Tibial nerve (tissue), 4 donors: ENCODE measurements around the gene DNAI2. TPM values are rescaled to one million over a fixed set of nuclear protein-coding genes. Genes with fewer than 3 reads are reported as not detected.

Source experiments
- DNase-seq, 2 donors: peaks; one replicate each; pipeline ENCODE4 v3.0.0-alpha.2; 2019; ENCODE audit warnings: low spot score in 2 of 2
- H3K27ac ChIP-seq, 4 donors: fragments of 200-600 bp; sonication (generic) in 3 of 4; one replicate each; pipeline ENCODE4 v1.5.1; 2017 to 2019; ENCODE audit warnings: mild to moderate bottlenecking in 1 of 4
- H3K27me3 ChIP-seq, 2 donors: fragments of 200-600 bp; sonication (generic) in 1 of 2; one replicate each; pipeline versions ENCODE4 v1.5.1 to v1.6.0; 2017 to 2019
- H3K36me3 ChIP-seq, 3 donors: fragments of 200-600 bp; sonication (generic); one replicate each; pipeline ENCODE4 v1.5.1; 2018 to 2019
- H3K4me1 ChIP-seq, 4 donors: fragments of 200-600 bp; sonication (generic) in 3 of 4; one replicate each; pipeline ENCODE4 v1.5.1; 2017 to 2019
- H3K4me3 ChIP-seq, 4 donors: fragments of 200-600 bp; sonication (generic) in 3 of 4; one replicate each; pipeline ENCODE4 v1.5.1; 2017 to 2019; ENCODE audit warnings: mild to moderate bottlenecking in 1 of 4, moderate library complexity in 1 of 4
- H3K9me3 ChIP-seq, 4 donors: fragments of 200-600 bp; sonication (generic) in 3 of 4; one replicate each; pipeline ENCODE4 v1.5.1; 2017 to 2019
- EP300 ChIP-seq, 2 donors: sonication (generic); formaldehyde crosslinking; IDR thresholded peaks; one replicate each; pipeline ENCODE4 v1.6.1; 2017; ENCODE audit warnings: antibody characterized with exemption in 2 of 2, mild to moderate bottlenecking in 1 of 2
- POLR2A ChIP-seq, 2 donors: fragments of 450-650 bp; IDR thresholded peaks; one replicate each; pipeline ENCODE4 v1.6.1; 2017; ENCODE audit warnings: antibody characterized with exemption in 2 of 2, mild to moderate bottlenecking in 2 of 2, moderate library complexity in 2 of 2
- WGBS, 2 donors: methylation state at CpG; one replicate each; pipeline ENCODE4 v1.1.5; 2018; 5-methylcytosine and 5-hydroxymethylcytosine counted together
- total RNA-seq, 4 donors: library from RNA; depleted of rRNA; stranded (reverse); fragments of >200 nt; gene quantifications; one replicate each; pipeline ENCODE4 v1.1.0, GENCODE V29; 2016
- TF ChIP-seq, protein P1 (sequence below), 5 experiments: fragments of 200-600 bp in 3 of 5; fragments of 450-650 bp in 2 of 5; sonication (generic) in 3 of 5; IDR thresholded peaks; one replicate each; pipeline ENCODE4 v1.5.1; 2016 to 2019; ENCODE audit warnings: antibody characterized with exemption in 5 of 5, mild to moderate bottlenecking in 3 of 5, moderate library complexity in 2 of 5

The DNAI2 gene
- total RNA-seq, 4 donors from 2014 or later = 0.60 TPM; not detected in 3

DNA sequence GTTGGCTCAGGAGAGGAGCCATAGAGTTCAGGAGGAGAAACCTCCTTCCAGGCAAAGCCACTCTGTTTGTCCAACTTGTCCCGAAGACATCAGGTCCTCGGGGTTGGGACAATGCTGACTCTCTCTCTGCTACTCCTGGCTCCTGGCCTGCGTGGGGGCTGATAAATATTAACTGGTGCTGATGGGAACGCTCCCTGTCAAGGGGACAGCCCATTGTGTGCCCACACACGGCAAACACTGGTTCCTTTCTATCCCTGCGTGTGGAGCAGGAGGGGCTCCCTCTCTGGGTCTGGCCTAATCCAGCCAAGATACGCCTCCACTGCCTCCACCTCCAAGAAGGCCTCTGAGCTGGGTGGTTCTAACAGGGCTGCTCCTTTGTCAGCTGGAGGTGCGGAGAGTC, 56.4 kb downstream of the DNAI2 start:
- Histone ChIP-seq H3K9me3 (peaks cover 0 to 13% (median 0%) of the 10 kb centered on the region in 4 donors), H3K36me3 (no peaks in the 10 kb centered on the region), H3K27me3 (peaks cover 0 to 23% of the 10 kb centered on the region in 2 donors), H3K27ac (peak overlapping the region; percentile 17 to 86 (median 72)), H3K4me3 (no peak overlapping the region), H3K4me1 (peaks cover 0 to 26% (median 8%) of the 10 kb centered on the region in 4 donors)
- TF ChIP-seq, protein P1, sequence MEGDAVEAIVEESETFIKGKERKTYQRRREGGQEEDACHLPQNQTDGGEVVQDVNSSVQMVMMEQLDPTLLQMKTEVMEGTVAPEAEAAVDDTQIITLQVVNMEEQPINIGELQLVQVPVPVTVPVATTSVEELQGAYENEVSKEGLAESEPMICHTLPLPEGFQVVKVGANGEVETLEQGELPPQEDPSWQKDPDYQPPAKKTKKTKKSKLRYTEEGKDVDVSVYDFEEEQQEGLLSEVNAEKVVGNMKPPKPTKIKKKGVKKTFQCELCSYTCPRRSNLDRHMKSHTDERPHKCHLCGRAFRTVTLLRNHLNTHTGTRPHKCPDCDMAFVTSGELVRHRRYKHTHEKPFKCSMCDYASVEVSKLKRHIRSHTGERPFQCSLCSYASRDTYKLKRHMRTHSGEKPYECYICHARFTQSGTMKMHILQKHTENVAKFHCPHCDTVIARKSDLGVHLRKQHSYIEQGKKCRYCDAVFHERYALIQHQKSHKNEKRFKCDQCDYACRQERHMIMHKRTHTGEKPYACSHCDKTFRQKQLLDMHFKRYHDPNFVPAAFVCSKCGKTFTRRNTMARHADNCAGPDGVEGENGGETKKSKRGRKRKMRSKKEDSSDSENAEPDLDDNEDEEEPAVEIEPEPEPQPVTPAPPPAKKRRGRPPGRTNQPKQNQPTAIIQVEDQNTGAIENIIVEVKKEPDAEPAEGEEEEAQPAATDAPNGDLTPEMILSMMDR (IDR thresholded peaks at IDR 0.05) = no peak
- TF ChIP-seq EP300 (IDR thresholded peaks at IDR 0.05) (peak in 1 of 2 donors; percentile 82), POLR2A (IDR thresholded peaks at IDR 0.05) (no peak)
- WGBS, 2 donors = 38 to 61% methylated on average over 7 to 8 of the region's 8 CpGs
- peak in 1 of 2 donors; percentile 21 for DNase-seq

DNA sequence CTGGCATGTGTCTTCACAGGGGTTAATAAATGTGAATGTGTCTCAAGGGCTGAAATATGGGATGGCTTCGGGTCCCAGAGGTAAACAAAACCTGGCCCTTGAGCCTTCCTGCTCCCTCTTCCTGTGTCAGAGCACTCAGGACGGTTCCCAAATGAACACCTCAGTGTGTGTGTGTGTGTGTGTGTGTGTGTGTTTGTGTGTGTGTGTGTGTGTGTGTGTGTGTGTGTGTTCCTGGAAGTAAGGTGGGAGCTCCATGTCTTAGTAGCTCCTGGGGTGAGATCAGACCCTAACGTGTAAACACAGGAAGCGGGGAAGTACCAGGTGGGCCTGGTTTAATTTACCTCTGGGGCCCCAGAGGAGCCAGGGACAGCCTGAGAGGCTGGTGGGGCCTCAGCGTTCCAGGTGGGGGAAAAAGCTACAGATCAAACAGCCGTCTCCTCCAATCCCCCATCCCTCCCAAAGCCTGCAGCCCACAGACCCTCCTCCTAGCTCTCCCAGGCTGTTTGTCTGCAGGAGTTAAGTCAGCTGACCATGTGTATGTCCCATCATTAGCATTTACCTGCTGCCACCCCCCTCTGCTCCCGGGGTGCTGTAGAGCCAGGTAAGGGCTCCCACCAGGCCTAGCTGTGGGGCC, 58.1 kb downstream of the DNAI2 start:
- peaks cover 0 to 11% of the 10 kb centered on the region in 2 donors for H3K27me3 ChIP-seq
- peak overlapping the region in 3 of 4 donors; percentile 24 to 86 (median 74) for H3K27ac ChIP-seq
- no peak for TF ChIP-seq EP300 (IDR thresholded peaks at IDR 0.05)
- no peak for TF ChIP-seq POLR2A (IDR thresholded peaks at IDR 0.05)
- TF ChIP-seq, protein P1 (IDR thresholded peaks at IDR 0.05) = no peak
- H3K36me3 ChIP-seq = no peaks in the 10 kb centered on the region
- H3K4me3 ChIP-seq = no peak overlapping the region
- peaks cover 0 to 13% (median 0%) of the 10 kb centered on the region in 4 donors for H3K9me3 ChIP-seq
- H3K4me1 ChIP-seq = peaks cover 0 to 9% (median 0%) of the 10 kb centered on the region in 4 donors
- DNase-seq = no peak
- WGBS, 2 donors = 65 to 70% methylated on average over 7 of the region's 7 CpGs

DNA sequence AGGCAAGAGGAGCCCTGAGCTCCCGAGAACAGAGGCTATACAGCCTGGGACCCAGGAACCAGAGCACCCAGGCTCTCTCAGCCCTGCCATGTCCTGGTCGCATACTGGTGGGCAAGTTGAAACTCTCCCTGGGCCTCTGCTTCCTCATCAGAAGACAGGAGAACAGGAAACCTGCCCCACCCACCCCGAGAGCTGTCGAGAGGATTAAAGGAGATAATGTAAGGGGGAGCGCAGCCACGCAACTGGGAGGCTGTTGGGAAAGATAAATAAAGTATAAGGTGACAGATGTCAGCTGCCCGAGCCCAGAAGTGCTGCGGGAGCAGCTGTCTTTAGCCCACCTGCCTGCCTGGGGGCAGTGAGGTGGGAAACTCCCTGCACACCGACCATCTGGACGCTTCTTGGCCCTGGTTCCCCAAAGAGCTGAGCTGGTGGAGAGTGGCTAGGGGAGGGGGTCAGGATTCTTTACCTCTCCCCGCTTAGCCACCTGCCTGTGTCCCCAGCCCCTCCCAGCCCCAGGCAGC, 58.8 kb downstream of the DNAI2 start:
- H3K4me1 ChIP-seq = peaks cover 0 to 6% (median 0%) of the 10 kb centered on the region in 4 donors
- no peaks in the 10 kb centered on the region for H3K36me3 ChIP-seq
- 57 to 65% methylated on average over 11 of the region's 11 CpGs for WGBS, 2 donors
- TF ChIP-seq EP300 (IDR thresholded peaks at IDR 0.05) (no peak), POLR2A (IDR thresholded peaks at IDR 0.05) (no peak)
- TF ChIP-seq, protein P1 (IDR thresholded peaks at IDR 0.05) = no peak
- peaks cover 0 to 4% of the 10 kb centered on the region in 2 donors for H3K27me3 ChIP-seq
- H3K4me3 ChIP-seq = no peak overlapping the region
- H3K9me3 ChIP-seq = peaks cover 0 to 13% (median 0%) of the 10 kb centered on the region in 4 donors
- H3K27ac ChIP-seq = peak overlapping the region in 3 of 4 donors; percentile 24 to 86 (median 74)
- DNase-seq = no peak

DNA sequence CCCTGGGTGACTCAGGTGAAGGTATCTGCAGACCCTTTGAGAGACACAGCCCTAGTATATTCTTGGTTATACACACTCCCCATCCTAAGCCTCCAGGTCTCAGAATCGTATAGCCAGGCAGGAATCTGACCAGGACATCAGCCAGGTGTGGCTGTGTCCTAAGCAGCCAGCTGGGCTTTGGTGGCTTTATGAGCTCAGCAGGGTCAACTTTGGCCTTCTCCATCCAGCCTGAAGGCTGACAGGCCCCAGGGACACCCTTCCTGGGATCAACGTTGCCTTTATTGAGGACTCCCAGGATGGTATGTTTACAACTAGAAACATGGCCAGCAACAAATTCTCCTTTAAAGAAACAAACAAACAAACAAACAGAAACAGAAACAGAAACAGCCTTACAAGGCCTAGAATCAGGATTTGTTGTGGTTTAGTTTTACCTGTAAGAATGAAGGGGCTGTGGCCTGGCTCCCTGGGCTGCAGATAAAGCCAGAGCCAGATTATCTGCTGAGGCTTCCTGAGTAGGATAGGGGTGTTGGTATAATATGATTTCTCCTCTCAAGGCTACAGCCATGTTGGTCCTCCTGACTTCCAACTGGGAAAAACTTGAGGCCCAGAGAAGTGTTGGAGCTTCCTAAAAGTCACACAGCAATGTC, 60.5 kb downstream of the DNAI2 start:
- H3K9me3 ChIP-seq = peaks cover 0 to 13% (median 0%) of the 10 kb centered on the region in 4 donors
- H3K4me1 ChIP-seq = peaks cover 0 to 4% (median 1%) of the 10 kb centered on the region in 4 donors
- H3K4me3 ChIP-seq = no peak overlapping the region
- DNase-seq = no peak
- no peaks in the 10 kb centered on the region for H3K36me3 ChIP-seq
- TF ChIP-seq, protein P1 (IDR thresholded peaks at IDR 0.05) = no peak
- TF ChIP-seq EP300 (IDR thresholded peaks at IDR 0.05) (no peak), POLR2A (IDR thresholded peaks at IDR 0.05) (no peak)
- peaks cover 0 to 2% of the 10 kb centered on the region in 2 donors for H3K27me3 ChIP-seq
- 82 to 93% methylated on average over 2 of the region's 2 CpGs for WGBS, 2 donors
- H3K27ac ChIP-seq = peak overlapping the region in 3 of 4 donors; percentile 11 to 86 (median 74)
